Liver (tissue), 3 donors: ENCODE data around the gene ACCSL.

ENCODE experiments used
- CTCF ChIP-seq: fragments of 150-350 bp; IDR thresholded peaks from 2 replicates; pipeline ENCODE4 v1.5.1; 2017; ENCODE audit warnings: improper control_type of control experiment, low read depth, low read length; ENCODE audit not compliant: missing input control
- MAX ChIP-seq: IDR thresholded peaks from 2 replicates; pipeline ENCODE4 v1.6.1; 2016; ENCODE audit warnings: antibody characterized with exemption
- TAF1 ChIP-seq: conservative IDR thresholded peaks from 2 replicates; pipeline ENCODE4 v1.6.1; 2016; ENCODE audit warnings: antibody characterized with exemption, mild to moderate bottlenecking
- TF ChIP-seq, protein P1 (sequence below): IDR thresholded peaks from 2 replicates; pipeline ENCODE4 v1.6.1; 2016; ENCODE audit warnings: antibody characterized with exemption, mild to moderate bottlenecking
- donor health status: healthy.
- donor health status: healthy.

GRCh38 chr11:44015624-44016007 is 32.2 kb upstream of the ACCSL start:
- TF ChIP-seq CTCF (no peak), TAF1 (no peak), MAX (no peak)
- TF ChIP-seq, protein P1, sequence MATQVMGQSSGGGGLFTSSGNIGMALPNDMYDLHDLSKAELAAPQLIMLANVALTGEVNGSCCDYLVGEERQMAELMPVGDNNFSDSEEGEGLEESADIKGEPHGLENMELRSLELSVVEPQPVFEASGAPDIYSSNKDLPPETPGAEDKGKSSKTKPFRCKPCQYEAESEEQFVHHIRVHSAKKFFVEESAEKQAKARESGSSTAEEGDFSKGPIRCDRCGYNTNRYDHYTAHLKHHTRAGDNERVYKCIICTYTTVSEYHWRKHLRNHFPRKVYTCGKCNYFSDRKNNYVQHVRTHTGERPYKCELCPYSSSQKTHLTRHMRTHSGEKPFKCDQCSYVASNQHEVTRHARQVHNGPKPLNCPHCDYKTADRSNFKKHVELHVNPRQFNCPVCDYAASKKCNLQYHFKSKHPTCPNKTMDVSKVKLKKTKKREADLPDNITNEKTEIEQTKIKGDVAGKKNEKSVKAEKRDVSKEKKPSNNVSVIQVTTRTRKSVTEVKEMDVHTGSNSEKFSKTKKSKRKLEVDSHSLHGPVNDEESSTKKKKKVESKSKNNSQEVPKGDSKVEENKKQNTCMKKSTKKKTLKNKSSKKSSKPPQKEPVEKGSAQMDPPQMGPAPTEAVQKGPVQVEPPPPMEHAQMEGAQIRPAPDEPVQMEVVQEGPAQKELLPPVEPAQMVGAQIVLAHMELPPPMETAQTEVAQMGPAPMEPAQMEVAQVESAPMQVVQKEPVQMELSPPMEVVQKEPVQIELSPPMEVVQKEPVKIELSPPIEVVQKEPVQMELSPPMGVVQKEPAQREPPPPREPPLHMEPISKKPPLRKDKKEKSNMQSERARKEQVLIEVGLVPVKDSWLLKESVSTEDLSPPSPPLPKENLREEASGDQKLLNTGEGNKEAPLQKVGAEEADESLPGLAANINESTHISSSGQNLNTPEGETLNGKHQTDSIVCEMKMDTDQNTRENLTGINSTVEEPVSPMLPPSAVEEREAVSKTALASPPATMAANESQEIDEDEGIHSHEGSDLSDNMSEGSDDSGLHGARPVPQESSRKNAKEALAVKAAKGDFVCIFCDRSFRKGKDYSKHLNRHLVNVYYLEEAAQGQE = no peak
